ENCODE data around the gene POTEI.
"Not testable (repeated sequence)": the region's sequence is repeated elsewhere in the genome, so short reads cannot be mapped to it uniquely, and the experiment has no call there.

The POTEI gene

DNA sequence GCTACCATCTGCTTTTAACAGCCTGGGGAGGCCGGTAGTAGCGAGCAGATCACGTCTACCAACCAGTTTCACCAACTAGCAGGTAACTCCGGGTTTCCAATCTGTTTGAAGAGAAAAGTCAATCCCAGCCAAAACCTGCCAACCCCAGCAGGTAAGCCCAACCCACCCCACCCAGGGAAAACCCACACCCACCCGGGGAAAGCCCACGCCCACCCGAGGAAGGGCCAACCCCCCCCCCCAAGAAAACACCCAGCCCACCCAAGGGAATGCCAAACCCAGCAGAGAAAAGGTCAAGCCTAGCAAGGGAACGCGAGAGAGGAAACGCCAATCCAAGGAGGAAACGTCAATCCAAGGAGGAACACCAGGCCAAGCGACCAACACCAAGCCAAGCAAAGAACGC is at the start of gene POTEI:
POTEI (minus strand) TSS at position 101 of the 400 bp plus-strand sequence; CDS start at position 8, 93 bp downstream.
- not testable (repeated sequence) for DNase-seq

- DNase-seq: not testable (repeated sequence)
Measured at GRCh38 chr2:130556441-130556840, 47.3 kb upstream of the POTEI start.

GRCh38 chr2:130554178-130554577 is 45.0 kb upstream of the POTEI start:
- not testable (repeated sequence) for DNase-seq

DNA sequence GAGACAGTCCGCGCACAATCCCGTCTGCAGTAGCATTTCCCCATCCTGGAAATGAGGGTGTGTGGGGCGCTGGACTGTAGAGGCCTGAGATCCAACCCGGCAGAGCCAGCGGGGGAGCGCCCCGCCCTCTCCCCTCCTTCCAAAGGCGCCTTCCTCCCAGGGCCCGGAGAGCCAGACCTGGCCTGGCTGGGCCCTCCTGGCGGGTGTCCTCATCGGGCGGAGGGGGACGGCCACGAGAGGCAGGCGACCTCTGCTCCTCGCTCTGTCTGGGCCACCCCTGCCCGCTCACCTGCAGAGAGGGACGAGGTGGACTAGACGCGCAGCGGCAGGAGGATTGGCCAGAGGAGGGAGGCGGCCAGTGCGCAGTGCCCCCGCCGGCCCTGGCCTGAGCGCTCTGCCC is 40.3 kb upstream of the POTEI start:
- not testable (repeated sequence) for DNase-seq

DNA sequence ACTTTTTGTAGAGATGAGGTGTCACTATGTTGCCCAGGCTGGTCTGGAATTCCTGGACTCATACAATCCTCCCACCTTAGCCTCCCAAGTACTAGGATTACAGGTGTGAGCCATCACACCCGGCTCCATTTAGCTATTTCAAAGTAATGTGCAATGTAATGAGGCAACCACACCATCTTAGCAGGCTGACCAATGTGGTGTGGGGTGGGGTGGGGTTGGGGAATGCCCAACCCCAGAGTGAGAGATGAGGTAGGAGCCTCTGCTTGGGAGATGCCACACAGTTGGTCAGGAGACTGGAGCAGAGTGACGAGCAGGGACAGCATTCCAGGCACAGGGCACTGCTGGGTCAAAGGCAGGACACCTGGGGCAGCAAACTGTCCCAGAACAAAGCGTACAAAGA is 39.3 kb upstream of the POTEI start:
- DNase-seq: not testable (repeated sequence)

- not testable (repeated sequence) for DNase-seq
Measured at GRCh38 chr2:130544978-130545377, 35.9 kb upstream of the POTEI start.

DNA sequence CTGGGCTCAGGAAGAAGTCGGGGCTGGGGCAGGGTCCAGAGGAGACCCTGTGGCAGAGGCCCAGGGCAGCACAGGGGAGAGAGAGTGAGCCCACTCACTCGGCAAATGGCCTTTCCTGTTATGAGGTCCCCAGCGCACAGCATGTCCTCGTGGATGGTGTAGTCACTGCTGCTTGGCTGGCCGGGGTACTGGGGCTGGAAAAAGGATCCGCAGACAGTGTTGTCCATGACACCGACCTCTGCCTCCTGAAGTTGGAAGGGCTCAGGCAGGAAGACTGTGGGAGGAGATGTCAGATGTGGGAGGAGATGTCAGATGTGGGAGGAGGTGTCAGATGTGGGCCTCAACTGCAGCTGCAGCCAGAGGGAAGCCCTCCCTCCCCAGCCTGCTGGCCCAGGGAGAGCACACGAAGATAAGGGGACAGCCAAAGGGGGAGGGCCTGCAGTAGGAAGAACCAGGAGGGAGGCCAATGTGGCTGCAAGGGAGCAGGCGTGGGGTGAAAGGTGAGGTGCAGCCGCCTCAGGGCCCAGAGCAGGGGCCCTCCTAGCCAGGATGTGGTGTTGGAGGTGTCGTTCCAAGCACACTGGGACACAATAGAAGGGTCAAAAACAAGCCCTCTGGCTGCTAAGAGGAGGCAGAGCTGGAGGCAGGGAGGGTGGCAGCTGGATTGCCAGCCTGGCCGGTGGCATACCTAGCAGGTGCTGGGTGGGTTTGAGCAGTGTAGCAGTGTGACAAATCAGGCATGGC is 34.8 kb upstream of the POTEI start:
- not testable (repeated sequence) for DNase-seq

DNA sequence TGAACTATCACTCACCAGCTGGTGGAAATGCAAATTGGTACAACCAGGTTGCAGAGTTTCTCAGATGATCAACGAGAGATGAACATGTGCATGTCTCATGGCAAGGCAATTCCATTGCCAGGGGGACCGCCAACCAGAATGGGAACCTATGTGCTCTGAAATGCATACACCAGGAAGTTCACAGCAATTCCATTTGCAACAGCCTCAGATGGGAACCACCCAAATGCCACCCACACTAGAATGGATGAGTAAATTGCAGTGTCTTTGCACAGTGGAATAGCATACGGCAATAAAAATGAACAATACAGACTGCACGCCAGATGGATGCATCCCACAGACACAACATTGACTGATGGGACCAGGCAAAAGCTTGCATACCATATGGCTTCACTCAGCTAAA is 33.7 kb upstream of the POTEI start:
- not testable (repeated sequence) for DNase-seq

GRCh38 chr2:130538271-130538670 is 29.1 kb upstream of the POTEI start:
- not testable (repeated sequence) for DNase-seq

- not testable (repeated sequence) for DNase-seq
Measured at GRCh38 chr2:130536654-130537053, 27.5 kb upstream of the POTEI start.

DNA sequence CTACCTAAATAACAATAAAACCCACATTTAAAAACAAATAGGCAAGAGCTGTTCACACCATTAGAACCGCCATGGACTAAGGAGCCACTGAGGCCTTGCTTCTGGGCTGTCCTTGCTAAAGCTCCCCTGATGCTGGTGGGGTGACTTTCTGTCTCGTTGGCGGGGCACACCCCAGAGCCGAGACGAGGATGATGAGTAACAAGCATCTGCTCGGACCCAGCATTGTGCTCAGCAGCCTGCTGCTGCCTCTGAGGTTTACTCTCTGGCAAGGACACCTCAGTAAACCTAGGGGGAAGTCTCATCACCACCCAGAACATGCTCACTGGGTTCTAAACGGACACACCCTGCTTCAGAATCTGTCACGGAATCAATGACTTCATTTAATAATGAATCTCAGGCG is 22.5 kb upstream of the POTEI start:
- not testable (repeated sequence) for DNase-seq

- not testable (repeated sequence) for DNase-seq
Measured at GRCh38 chr2:130531225-130531624, 22.1 kb upstream of the POTEI start.

DNA sequence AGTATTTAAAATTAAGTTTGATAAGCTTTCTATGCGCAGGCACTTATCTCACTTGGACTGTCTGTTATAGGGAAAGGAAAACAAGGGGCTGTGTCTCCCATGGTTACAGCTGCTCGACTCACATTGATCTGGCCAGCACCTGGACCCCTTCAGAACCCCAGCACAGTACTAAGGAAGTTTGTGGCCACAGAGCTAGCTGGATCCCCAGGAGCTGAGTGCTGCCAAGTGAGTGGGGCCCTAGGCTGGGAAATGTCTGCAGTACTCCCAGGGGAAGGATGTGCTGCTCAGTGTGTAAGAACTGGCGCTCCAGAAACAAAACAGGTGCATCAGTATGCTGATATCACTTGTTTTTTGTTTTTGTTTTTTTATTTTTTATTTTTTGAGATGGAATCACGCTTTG is 21.1 kb upstream of the POTEI start:
- not testable (repeated sequence) for DNase-seq

- not testable (repeated sequence) for DNase-seq
Measured at GRCh38 chr2:130529545-130529944, 20.4 kb upstream of the POTEI start.

GRCh38 chr2:130527365-130527967 is 18.3 kb upstream of the POTEI start:
- not testable (repeated sequence) for DNase-seq

GRCh38 chr2:130522390-130522789 is 13.3 kb upstream of the POTEI start:
- DNase-seq: not testable (repeated sequence)

GRCh38 chr2:130520992-130521391 is 11.9 kb upstream of the POTEI start, which contains the start of gene CFC1B:
TSS of gene CFC1B (plus strand) at chr2:130521222. CDS start at chr2:130521485, 263 bp downstream.
- not testable (repeated sequence) for DNase-seq

DNA sequence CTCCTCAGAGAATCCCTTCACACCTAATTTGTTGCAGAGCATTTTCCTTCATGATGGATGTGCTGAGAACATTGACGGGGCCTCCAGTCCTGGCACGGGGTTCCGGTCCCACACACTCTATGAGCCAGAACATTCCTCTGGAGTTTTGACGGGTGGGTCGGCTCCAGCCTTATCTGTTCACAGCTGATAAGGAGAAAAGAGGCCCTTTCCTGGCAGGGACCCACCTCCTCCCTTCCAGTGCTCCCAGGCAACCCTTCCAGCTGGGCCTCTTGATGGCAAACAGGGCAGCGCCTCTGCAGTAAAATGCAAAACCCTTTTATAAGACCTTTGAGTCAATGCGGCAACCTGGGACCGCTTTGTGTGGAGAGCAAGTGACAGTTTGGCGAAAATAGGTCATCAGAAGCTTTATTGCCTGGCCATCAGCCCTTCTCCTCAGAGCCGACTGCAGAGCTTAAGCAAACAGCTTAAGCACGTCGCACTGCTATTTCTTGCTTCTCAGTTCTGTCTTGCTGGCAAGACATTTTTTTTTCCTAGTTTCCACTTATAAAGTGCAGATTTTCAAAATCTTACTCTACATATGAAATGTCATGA is 9.5 kb upstream of the POTEI start:
- not testable (repeated sequence) for DNase-seq

DNA sequence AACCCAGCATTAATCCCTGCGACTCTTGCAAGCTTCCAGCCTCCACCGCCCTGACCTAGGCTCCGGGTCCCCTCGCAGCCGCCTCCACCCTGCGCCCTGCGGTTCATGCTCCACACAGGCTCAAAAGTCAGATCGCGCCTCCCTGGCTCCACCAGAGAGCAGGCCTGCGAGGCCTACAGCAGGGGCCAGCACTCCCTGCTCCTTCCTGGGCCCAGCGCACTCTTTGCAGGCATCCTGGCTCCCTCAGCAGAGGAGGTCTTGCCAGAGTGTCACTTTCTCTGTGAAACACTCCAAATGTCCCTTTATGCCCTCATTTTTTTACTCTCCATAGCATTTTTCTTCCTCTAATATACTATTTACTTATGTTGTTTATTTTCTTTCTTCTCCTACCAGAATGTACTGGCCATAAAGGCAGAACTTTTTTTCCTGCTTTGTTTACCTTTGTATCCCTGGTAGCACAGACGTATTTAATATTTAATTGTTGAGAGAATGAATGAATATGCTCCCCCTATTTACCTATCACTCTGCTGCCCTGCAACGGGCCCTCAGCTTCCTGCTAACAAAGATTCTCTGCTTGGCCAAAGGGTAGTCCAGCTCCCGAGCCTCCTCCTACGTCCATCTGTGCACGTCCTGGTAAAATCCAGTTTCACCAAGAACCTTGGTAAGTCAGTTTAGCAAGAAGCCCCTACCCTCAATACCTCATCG is 2.8 kb upstream of the POTEI start:
- not testable (repeated sequence) for DNase-seq

DNA sequence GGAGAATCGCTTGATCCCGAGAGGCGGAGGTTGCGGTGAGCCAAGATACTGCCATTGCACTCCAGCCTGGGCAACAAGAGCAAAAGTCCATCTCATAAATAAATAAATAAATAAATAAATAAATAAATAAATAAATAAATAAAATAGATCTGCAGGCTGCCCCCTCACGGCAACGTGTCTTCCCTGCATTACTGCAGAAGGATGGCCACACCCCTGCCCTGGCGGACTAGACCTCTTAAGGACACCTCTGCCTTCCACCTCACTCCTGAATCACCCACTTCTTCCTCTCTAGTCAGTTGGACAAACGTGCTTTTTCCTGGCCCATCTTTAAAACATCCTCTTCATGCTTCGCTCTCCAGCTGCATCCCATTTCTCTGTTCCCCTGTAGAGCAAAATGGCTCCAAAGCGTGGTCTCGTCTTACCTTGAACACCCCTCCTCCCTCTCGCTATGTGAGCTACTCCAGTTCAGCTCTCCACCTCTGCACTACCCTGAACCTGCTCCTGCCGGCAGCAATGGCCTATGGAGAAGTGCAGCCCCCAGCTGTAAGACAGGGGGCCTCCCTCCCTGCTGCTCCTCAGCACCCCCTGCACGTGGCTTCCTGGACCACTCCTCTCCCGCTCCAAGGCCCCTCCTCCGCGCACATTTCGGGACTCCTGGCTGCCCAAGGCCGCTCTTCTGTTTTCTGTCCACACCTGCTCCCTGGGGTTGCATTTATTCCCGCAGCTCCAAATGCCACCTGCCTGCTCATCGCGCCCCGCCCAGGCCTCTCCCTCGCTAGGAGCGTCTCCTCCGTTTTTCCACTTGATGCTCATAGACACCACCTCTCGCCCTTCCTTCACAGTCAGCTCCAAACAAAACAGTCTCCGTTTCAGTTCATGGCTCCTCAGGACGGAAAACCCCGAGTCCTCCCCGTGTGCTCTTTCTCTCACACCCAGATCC is 1.9 kb upstream of the POTEI start:
- not testable (repeated sequence) for DNase-seq

DNA sequence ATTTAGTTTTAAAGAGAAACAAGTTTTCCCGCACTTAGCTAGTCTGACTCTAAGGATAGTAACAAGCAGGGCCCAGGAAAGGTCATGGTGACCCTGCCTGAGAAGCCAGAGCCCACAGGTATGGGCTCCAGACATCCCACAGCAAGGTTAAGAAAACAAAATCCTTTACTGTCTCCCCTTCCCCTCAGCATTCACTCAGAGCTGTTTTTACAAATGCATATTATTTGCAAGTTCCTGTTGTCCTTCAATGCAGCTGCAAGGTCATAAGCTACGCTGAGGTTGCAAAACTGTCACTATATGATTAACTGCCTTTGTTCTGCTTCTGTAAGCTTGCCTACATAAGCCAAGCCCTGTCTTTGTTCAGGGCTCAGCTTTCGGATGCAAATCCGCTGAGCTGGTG is 18.1 kb downstream of the POTEI start:
- DNase-seq: not testable (repeated sequence)

- DNase-seq: not testable (repeated sequence)
Measured at GRCh38 chr2:130455413-130455812, 53.7 kb downstream of the POTEI start.
